Measurements from ENCODE around the gene DOK7.

The DOK7 gene

DNA sequence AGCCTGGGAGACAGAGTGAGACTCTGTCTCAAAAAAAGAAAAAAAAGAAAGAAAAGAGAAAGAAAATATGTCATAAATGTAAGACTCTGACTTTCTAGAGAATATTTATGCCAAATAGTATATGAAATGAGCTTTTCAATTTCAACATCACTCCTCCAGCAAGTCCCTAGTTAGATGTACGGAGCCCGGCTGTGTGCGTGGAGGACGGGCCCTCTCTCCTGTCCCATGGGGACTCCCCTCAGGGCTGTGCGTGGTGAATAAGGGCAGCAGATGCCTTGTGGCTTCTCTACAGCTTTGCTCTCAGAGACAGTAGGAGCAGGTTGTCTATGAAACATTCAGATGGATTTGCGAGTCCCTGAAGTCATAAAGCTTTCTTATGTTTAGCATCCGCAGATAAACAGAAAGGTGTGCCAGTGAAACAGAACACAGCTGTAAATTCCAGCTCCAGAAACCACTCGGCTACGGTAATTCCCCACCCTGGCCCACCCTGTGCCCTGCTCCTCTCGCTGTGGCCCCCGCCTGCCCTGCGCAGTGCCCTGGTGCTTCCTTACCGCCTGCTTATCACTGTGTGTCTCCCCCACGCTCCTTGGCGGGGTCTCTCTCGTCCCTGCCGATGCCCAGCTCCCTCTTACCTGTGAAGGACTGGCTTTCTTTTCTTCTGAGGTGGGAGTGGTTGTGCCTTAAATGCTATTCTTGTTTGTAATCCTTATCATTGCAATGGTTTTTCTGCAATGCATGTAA, 35.2 kb upstream of the DOK7 start:
- DNase-seq: no peak

DNA sequence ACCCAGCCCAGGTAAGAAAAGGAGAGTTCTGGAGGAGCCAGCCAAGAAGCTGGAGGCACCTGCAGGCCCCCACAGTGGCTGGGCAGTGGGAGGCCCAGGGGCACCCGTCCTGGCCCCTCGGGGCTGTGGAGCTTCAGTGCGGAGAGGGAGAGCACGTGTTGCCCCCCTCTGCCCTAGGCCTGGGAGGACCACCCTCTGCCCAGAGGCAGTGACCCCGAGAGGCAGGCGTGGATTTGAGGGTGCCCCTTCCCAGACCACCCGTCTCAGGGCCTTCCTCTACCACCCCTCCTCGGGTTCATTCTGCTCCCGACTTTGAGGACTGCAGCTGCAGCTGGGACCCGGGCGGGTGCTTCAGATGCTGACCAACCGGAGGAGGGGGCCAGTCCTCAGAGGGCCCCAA, 33.5 kb upstream of the DOK7 start:
- no peak for DNase-seq

DNA sequence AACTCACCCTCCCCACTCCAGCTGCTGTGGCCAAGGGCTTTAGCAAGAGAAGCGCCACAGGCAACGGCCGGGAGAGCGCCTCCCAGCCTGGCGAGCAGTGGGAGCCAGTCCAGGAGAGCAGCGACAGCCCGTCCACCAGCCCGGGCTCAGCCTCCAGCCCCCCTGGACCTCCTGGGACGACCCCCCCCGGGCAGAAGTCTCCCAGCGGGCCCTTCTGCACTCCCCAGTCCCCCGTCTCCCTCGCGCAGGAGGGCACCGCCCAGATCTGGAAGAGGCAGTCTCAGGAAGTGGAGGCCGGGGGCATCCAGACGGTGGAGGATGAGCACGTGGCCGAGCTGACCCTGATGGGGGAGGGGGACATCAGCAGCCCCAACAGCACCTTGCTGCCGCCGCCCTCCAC, 32.6 kb upstream of the DOK7 start:
- DNase-seq: no peak

DNA sequence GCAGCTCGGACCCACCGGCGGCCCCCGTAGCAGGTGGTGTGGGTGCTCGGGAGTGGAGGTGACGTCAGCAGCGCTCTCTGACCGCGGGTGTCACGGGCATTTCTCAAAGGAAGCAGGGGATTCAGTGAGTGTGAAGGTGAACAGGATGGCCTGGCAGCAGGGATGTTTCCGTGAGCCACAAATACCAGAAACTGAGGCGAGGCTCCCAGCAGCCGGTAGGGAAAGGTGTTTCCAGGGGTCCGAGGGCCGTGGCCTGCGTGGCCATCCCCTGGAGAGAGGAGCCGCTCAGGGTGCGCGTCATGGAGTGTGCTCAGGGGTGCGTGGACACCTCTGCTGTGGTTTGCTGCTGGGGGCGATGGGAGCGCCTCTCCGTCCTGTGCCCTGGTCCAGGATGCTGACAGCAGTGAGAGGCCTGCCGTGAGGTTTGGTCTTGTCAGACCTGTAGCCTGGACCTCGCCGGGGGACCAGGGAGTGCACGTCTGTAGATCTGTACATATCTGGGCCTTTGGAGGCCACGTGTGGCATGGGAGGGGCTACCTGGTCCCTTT, 31.6 kb upstream of the DOK7 start:
- no peak for DNase-seq

DNA sequence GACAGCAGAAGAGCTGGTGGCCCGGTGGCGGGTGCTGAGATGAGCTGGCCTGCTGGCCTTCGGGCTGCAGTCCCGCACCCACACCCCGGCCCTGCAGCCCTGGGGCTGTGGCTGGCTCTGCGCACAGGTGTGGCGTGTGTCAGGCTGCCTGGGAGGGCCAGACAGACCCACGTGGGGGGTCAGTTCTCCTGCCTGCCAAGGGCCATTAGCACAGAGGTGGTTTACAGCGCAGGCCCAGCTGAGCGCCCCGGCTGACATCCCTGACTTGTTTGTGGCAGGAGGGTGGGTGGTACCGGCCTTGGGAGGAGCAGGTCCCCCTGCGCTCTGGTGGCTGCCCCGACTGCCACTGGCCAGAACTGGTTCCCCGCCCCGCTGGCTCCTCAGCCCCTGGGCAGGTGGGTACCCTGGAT, 30.7 kb upstream of the DOK7 start:
- DNase-seq: no peak

DNA sequence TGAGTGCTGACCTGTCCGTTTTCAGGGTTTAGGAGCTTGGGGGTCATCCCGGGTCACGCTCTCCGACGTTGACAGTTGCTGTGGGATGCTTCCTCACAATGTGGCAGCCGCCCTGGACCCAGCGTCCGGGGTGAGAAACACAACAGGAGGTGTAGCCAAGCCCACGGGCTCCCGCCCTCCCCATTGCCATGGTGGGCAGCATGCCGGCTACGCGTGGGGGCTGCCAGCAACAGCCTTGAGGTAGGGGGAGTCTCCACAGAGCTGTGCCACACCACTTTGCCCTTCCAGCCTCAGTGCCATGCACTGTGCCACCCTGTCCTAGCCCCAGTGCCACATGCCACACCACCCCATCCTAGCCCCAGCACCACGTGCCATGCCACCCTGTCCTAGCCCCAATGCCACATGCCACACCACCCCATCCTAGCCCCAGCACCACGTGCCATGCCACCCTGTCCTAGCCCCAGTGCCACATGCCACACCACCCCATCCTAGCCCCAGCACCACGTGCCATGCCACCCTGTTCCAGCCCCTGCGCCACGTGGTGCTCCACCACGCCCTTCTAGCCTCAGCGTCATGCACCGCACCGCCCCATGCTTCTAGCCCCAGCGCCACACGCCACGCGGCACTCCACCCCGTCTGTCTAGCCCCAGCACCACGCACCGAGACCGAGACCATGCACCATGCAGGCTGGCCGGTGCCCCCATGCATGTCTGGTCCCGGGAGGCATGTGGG, 29.8 kb upstream of the DOK7 start:
- DNase-seq: no peak

DNA sequence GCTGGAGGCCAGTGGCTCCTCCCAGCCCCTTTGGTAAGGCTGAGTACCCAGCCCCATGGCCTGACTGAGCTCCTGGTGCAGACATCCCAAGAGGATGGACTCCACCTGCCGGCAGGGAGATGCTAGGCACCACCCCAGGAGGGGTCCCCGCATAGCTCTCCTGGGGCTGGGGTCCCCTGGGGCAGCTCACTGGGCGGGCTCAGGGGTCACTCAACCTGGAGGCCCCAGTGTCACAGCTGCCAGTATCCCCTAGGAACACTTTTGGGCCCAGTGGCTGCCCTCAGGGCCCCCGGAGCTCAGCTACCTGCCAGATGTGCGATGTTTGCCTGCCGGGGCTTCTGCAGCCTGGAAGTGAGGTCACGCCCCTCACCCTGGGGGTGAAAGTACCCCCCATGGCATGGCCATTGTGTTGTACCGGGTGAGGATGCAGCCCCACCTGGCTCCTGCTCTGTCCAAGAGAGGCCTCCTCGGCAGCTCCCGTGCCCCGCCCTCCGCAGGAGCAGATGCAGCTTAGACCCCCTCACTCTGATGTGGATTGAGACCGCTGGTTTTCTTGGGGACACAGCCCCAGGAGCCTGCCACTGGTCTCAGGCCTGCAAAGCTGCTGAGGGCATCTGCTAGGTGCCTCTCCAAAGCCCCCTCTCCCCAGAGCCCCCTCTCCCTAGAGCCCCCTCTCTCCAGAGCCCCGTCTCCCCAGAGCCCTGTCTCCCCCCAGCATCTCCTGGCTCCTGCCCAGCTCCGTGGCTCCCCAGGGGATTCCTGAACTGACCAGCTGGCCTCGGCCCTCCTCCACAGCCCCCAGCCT, 28.0 kb upstream of the DOK7 start:
- no peak for DNase-seq

DNA sequence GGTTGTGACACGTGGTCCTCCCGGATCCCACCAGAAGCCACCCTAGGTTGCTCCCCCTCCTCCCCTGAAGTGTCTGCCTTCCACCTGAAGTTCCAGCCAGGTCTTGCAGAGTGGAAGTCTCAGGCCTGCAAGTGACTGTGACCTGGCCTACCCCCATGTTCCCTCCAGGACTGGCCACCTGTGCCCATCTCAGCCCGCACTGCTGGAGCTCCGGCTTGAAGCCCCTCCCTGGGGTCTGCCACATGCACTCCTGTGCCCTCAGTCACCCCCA, 27.5 kb upstream of the DOK7 start:
- DNase-seq: no peak

DNA sequence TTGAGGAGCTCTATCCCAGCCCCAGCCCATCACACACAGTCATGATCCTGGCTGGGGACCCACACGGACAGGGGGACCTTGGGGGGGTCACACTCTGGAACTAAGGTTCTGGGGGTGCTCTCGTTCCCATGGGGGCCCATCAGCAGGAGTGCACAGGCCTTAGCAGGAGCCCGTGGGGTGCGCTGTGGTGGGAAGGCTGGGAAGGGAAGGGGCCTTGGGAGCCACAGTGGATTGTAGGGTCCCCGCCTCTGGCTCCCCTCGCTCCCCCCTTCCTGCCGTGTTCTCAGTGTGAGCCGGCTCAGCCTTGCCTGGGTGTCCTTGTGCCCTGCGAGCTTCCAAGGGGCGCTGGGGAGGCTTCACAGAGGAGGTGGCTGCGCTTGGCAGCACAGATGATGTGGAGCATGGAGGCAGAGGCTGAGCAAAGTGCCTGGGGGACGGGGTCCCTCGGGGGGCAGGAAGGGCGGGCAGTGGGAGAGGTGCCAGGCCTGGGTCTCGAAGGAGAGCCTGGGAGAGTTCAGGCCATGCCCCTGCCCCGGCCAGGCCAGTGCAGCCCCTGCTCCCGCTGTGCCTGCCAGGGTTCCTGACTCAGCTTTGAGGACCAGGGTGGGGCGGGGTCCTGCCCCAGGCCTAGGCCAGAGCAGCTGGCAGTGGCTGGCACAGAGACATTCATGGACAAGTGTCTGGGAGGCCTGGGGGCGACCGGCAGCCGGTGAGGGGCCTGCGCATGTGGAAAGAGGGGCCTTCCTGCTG, 26.9 kb upstream of the DOK7 start:
- DNase-seq: no peak

DNA sequence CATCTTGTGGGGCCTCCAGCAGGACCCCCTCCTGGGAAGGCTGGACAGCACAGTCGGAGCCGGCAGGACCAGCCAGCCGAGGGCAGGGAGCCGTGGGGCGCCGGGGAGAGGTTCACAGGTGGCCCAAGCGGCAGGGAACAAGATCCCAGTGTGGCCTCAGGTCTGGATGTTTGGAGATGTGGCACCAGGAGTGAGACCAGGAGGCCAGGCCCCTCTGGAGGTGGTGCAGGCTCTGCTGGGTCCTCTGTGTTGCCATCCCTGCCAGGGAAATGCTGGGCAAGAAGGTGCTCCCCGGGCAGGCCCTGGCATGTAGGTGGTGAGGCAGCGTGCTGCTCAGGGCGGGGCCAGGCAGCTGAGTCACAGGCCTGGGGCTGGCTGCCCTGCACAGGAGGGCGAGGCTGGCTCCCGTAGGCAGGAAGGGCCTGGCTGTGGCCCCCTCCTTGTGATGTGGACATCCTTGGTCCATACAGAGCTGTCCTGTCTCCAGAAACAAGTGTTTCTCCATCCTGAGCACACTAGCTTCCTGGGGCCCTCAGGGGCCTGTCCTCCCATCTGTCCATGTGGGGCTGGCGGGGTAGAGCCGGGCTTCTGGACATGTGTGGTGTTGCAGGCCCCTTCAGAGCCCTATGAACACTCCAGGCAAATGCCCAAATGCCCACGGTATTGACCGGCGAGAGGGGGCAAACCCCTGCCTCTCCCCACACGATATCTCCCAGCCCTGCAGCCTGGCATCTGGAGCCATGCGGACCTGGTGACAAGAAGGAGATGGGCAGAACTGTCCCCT, 26.1 kb upstream of the DOK7 start:
- DNase-seq: peak; percentile 60

DNA sequence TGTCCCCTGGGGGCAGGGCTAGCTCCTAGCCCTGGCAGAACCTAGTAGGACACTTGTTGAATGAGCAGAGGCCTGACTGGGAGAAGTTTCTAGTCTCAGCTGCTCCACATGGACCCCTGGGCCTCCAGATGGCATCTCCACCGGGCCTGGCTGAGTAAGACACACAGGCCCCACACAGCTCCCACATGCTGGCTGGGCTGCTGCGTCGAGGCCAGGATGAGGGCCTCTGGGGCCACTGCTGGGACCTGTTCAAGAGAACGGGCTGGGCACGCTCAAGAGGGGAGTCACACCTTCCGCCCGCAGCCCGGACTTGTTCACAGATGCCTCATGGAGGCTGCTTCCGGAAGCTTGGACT, 25.5 kb upstream of the DOK7 start:
- DNase-seq: no peak

DNA sequence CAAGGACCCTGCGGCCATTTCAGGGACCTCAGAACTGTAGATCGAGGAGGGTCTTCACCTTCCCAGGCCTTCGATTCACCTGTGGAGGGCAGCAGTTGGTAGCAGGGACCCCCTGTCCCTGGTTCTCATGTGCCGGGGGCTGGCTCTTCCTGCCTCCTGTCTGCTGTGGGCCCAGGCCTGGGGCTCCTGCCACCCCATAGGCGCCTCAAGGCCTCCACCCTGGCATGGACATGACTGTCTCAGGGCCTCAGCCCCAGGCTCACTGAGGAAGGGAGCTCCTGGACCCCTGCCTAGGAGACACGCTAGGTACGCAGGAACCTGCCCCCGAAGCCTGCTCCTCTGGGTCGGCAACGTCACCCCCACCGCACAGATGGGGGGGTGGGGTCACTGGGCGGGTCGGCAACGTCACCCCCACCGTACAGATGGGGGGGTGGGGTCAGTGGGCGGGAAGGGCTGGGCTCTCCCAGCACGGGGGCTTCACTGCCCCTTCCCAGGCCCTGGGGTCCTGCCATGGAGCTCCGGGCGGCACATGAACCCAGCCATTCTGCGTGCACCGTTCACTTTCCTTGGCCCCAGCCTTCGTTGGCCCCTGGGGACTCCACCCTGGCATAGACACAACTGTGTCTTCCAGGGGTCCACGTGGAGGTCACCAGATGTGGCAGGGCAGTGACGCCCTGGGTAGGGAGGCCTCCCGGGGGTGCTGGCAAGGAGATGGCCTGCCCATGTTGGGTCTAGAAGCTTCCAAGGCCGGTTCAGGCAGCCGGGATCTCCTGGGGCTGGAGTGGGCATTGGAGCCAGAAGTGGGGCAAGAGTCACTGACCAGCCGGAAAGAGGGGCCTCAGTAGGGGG, 24.9 kb upstream of the DOK7 start:
- DNase-seq: no peak

DNA sequence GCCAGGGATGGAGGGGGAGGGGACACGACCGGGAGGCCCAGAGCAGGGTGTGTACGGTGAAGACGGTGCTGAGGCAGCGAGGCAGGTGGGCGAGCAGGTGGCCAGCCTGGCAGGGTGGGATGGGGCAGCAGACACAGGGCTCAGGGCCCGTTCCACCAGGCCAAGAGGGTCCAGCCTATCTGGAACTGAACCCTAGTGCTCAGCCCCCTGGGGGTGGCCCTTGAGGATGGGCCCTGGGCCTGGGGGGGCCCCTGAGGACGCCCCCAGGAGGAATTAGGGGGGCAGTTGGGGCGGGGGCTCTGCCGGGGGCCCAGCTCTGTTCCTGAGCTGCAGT, 24.3 kb upstream of the DOK7 start:
- no peak for DNase-seq

DNA sequence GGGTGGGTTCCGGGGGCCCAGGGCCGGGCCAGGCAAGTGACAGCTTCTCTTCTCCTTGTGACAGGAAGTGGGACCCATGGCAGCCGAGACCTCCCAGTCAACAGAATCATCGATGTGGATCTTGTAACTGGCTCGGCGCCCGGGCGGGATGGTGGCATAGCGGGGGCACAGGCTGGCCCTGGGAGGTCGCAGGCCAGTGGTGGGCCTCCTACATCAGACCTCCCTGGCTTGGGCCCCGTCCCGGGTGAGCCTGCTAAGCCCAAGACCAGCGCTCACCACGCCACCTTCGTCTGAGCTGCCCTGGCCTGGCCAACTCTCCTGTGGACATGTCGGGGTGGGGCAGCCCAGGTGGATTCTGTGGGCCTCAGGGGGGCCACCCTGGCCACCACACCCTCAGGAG, 23.7 kb upstream of the DOK7 start:
- DNase-seq: no peak

DNA sequence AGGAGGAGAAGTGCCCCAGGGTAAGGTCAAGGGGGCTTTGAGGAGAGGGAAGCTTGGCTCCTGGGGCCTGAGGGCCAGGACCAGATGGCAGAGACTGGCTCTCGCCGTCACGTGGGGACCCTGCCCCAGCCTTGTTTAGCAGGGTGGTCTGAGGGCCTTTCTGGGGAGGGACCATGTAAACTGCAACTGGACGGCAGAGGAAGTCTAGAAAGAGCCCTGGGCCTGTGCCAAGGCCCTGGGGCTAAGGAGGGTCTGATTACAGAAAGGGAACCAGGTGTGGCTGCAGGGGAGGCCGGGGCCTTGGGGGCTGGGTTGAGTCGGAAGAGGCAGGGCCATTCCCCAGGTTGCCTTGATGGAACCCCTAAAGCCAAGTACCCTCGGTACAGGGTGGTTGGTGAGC, 23.1 kb upstream of the DOK7 start:
- DNase-seq: no peak

DNA sequence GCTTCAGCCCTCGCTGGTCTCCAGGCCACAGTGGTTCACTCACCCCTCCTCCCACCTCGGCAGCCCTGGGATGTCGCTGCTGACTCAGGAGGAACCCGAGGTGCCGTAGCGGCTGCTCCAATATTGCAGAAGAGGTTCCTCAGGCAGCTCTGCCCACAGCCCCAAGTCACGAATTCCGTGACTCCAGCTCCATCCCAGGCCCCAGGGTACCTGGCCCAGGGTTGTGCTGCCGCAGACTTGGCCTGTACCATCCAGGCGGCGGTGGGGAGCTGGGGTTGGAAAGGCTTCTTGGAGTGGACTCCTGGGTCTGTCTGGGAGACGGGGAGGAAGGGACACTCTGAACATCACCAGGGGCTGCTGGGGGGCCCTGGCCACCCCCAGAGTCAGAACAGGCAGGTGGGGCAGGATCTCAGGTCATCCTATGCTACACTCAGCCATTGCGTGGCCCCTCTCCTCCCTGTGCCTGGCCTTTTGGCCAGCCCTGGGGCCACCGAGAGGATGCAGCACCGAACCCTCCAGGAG, 22.1 kb upstream of the DOK7 start:
- DNase-seq: no peak

DNA sequence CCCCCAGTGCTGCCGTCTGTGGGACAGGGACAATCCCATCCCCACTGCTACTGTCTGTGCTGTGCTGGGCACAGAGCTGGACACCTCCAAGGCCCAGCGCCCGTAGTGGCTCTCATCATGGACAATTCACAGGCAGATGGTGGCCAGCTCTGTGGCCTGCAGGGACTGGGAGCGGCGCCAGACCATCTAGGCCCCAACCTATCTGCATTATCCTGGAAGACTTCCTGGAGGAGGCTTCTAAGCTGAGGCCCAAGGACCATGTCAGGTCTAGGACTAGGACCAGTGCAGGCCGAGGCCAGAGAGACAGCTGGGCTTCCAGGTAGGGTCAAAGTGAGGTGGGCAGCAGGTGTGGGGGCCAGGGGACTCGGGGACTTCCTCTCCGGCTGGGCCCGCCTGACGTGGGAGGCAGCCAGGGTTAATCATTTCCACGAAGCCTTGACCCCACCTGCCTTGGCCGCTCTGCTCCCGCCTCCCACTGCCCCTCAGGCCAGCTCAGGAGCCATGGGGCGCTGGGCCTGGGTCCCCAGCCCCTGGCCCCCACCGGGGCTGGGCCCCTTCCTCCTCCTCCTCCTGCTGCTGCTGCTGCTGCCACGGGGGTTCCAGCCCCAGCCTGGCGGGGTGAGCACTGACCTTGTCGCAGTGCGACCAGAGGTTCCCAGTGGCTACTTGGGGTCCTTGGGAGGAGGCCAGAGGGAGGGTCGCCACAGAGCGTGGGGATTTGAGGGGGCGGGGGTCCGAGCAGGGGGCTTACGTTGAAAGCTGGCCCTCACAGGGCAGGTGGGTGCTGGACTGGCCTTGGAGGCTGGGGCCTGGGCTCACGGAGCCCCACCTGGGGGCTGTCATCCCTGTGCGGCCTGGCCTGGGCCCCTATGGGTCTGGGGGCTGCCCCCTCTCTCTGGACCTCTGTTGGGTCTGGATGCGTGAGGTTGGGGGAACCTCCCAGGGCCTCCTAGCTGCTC, 21.3 kb upstream of the DOK7 start, which contains the start of gene HGFAC:
HGFAC (plus strand) TSS at position 468 of the 959 bp plus-strand sequence; CDS start at position 502, 34 bp downstream.
- DNase-seq: no peak

DNA sequence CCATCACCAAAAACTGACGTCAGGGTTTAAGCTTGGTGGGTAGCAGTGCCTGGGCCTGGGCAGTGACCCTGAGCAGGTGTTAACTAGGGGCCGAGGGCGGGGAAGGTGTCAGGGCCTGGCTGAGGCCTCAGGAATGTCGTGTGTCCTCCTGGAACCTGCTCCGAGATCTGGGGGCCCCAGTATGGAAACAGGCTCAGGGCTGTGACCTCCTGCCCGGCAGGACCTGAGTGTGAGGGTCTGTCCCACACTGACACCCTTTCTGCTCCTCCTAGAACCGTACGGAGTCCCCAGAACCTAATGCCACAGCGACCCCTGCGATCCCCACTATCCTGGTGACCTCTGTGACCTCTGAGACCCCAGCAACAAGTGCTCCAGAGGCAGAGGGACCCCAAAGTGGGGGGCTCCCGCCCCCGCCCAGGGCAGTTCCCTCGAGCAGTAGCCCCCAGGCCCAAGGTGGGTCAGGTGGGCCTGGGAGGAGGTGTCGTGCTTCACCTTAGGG, 20.6 kb upstream of the DOK7 start:
- DNase-seq: no peak

DNA sequence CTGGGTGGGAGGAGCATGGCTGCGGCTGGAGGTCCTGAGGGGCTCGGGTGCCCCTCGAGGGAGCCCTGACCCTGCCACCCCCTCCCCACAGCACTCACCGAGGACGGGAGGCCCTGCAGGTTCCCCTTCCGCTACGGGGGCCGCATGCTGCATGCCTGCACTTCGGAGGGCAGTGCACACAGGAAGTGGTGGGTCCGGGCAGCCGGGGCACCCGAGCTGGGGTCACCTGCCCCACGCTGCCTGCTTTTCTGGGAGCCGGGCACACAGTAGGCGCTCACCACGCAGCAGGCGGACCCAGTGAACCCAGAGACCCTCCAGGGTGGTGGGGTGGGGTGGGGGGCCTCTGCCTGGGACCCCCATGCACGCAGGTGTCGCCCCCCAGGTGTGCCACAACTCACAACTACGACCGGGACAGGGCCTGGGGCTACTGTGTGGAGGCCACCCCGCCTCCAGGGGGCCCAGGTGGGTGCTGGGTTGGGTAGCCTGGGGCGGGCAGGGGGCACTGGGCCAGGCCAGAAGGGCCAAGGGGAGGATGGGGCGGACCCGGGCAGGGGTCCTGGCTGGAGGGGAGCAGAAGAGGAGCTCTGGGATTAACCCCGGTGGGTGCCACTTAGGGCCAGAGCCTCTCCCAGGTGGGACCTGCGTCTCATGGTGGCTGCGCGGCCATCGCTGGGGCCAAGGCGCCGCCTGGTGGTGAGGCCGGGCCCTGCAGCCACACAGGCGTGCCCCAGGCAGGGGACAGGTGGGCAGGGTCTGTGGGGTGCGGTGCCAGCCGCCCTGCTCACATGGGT, 20.0 kb upstream of the DOK7 start:
- peak; percentile 28 for DNase-seq
